H1 (cell line): ENCODE data around the gene TMEM79.

ENCODE experiments used
- JUN ChIP-seq: IDR thresholded peaks from 2 replicates; pipeline ENCODE4 v1.6.1; 2011; ENCODE audit warnings: low read depth, mild to moderate bottlenecking, improper control_type of control experiment, low read length
- TAF1 ChIP-seq: IDR thresholded peaks from 2 replicates; pipeline ENCODE4 v1.6.1; 2011; ENCODE audit warnings: mild to moderate bottlenecking, low read depth, low read length
- TCF12 ChIP-seq: IDR thresholded peaks from 2 replicates; pipeline ENCODE4 v1.6.1; 2011; ENCODE audit warnings: low read depth, mild to moderate bottlenecking, low read length
- TF ChIP-seq, protein P1 (sequence below), 3 experiments: IDR thresholded peaks; 1 replicate in 2 of 3; 2 replicates in 1 of 3; pipeline versions ENCODE4 v1.5.1 to v1.6.1; 2011; ENCODE audit warnings: low read length in 3 of 3, mild to moderate bottlenecking in 3 of 3, inconsistent platforms in 2 of 3, low read depth in 1 of 3, moderate library complexity in 1 of 3; ENCODE audit not compliant: insufficient read depth in 1 of 3; ENCODE audit errors: control extremely low read depth in 1 of 3

DNA sequence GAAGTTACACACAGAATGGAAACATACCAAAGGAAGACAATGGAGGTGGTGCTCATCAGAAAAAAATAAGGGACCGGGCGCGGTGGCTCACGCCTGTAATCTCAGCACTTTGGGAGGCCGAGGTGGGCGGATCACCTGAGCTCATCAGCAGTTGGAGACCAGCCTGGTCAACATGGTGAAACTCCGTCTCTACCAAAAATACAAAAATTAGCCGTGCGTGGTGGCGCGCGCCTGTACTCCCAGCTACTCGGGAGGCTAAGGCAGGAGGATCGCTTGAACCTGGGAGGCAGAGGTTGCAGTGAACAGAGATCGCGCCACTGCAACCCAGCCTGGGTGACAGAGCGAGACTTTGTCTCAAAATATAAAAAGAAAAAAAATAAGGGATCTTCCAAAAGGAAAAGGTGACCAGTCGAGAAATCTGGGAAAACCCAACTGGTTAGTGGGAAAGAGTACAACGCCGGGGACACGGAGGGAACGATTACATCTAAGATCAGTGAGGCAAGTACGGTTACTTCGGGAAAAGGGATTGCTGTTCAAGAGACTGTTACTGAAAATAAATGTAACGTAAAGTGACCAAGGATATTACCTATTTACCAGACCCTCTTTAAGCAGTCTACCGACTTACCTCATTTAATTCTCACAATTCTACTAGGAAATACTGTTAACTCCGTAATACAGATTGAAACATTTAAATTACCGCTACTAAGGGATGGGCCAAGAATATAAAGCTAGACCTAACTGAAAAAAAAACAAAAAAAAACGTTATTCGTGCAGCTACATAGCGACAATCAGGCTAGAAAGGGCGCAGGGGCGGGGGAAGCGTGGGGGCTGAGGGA is 53.1 kb downstream of the TMEM79 start:
- TF ChIP-seq TCF12 (no peak), JUN (no peak), TAF1 (no peak)
- TF ChIP-seq, protein P1, sequence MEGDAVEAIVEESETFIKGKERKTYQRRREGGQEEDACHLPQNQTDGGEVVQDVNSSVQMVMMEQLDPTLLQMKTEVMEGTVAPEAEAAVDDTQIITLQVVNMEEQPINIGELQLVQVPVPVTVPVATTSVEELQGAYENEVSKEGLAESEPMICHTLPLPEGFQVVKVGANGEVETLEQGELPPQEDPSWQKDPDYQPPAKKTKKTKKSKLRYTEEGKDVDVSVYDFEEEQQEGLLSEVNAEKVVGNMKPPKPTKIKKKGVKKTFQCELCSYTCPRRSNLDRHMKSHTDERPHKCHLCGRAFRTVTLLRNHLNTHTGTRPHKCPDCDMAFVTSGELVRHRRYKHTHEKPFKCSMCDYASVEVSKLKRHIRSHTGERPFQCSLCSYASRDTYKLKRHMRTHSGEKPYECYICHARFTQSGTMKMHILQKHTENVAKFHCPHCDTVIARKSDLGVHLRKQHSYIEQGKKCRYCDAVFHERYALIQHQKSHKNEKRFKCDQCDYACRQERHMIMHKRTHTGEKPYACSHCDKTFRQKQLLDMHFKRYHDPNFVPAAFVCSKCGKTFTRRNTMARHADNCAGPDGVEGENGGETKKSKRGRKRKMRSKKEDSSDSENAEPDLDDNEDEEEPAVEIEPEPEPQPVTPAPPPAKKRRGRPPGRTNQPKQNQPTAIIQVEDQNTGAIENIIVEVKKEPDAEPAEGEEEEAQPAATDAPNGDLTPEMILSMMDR (IDR thresholded peaks at IDR 0.05; ENCODE audit: control extremely low read depth in 1 of 3, insufficient read depth in 1 of 3, low read depth in 1 of 3, low read length in 3 of 3): no peak
